Endothelial cell (in vitro differentiated cells): ENCODE measurements around the gene VAC14. TPM values are rescaled to one million over a fixed set of nuclear protein-coding genes. Genes with fewer than 3 reads are reported as not detected.

Source experiments
- DNase-seq: peaks from one replicate; pipeline ENCODE4 v3.0.0; 2021; ENCODE audit warnings: low spot score
- H3K27ac Mint-ChIP-seq: one replicate; pipeline ENCODE4 v1.8.0; 2021; ENCODE audit warnings: mixed read lengths, inconsistent platforms; ENCODE audit not compliant: unreplicated experiment
- H3K27me3 Mint-ChIP-seq: one replicate; pipeline ENCODE4 v1.8.0; 2021; ENCODE audit warnings: mild to moderate bottlenecking, moderate library complexity, mixed read lengths, inconsistent platforms; ENCODE audit not compliant: unreplicated experiment
- H3K36me3 Mint-ChIP-seq: one replicate; pipeline ENCODE4 v1.8.0; 2021; ENCODE audit warnings: mild to moderate bottlenecking, low read depth, mixed read lengths, inconsistent platforms; ENCODE audit not compliant: unreplicated experiment
- H3K4me1 Mint-ChIP-seq: one replicate; pipeline ENCODE4 v1.8.0; 2021; ENCODE audit warnings: mild to moderate bottlenecking, mixed read lengths, inconsistent platforms; ENCODE audit not compliant: unreplicated experiment
- H3K4me3 Mint-ChIP-seq: one replicate; pipeline ENCODE4 v1.8.0; 2021; ENCODE audit warnings: mild to moderate bottlenecking, mixed read lengths, inconsistent platforms; ENCODE audit not compliant: unreplicated experiment
- H3K9me3 Mint-ChIP-seq: one replicate; pipeline ENCODE4 v1.8.0; 2021; ENCODE audit warnings: mixed read lengths, inconsistent platforms; ENCODE audit not compliant: unreplicated experiment
- total RNA-seq: library from RNA; stranded (reverse); fragmentation: NEBNext Ultra II Directional; extraction: Animal tissue kit (Norgen Biotek cat#: 25700); gene quantifications from one replicate; pipeline ENCODE4 v1.2.1, GENCODE V29; 2021; ENCODE audit not compliant: unreplicated experiment
- TF ChIP-seq, protein P1 (sequence below): fragments of 200-600 bp; sonication (generic); IDR thresholded peaks from one replicate; pipeline ENCODE4 v1.5.0; 2021; ENCODE audit warnings: antibody characterized with exemption; ENCODE audit not compliant: unreplicated experiment

VAC14 gene
- total RNA-seq, 1 donor from 2014 or later = 35.6 TPM

DNA sequence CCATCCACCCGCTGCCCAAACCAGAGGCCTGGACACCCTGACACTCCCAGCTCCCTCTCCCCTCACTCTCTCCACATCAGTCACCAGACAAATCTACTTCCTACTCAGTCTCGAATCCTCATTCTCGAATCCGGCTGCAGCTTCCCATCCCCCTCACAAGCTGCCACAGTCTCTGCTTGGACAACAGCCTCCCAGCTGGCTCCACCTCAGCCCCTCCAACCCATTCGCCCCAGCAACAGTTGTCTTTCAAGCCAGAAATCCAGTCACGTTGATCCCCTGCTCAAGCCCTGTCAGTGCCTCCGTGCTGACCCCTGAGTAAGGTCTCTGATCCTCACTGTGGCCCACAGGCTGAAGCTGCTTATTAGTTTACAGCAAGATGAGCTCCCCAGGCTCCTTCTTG lies 70.9 kb downstream of the VAC14 start:
- no peak for DNase-seq
- Mint-ChIP-seq H3K4me1 (peaks cover 25% of the 10 kb centered on the region), H3K36me3 (peaks cover 27% of the 10 kb centered on the region), H3K9me3 (no peaks in the 10 kb centered on the region), H3K4me3 (no peak overlapping the region), H3K27ac (peak overlapping the region; percentile 53), H3K27me3 (peaks cover 9% of the 10 kb centered on the region)
- TF ChIP-seq, protein P1, sequence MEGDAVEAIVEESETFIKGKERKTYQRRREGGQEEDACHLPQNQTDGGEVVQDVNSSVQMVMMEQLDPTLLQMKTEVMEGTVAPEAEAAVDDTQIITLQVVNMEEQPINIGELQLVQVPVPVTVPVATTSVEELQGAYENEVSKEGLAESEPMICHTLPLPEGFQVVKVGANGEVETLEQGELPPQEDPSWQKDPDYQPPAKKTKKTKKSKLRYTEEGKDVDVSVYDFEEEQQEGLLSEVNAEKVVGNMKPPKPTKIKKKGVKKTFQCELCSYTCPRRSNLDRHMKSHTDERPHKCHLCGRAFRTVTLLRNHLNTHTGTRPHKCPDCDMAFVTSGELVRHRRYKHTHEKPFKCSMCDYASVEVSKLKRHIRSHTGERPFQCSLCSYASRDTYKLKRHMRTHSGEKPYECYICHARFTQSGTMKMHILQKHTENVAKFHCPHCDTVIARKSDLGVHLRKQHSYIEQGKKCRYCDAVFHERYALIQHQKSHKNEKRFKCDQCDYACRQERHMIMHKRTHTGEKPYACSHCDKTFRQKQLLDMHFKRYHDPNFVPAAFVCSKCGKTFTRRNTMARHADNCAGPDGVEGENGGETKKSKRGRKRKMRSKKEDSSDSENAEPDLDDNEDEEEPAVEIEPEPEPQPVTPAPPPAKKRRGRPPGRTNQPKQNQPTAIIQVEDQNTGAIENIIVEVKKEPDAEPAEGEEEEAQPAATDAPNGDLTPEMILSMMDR = no peak

- peak overlapping the region; percentile 48 for H3K4me3 Mint-ChIP-seq
- H3K9me3 Mint-ChIP-seq = no peaks in the 10 kb centered on the region
- no peak for DNase-seq
- H3K27ac Mint-ChIP-seq = no peak overlapping the region
- peaks cover 24% of the 10 kb centered on the region for H3K4me1 Mint-ChIP-seq
- H3K27me3 Mint-ChIP-seq = peaks cover 9% of the 10 kb centered on the region
- TF ChIP-seq, protein P1 = no peak
- H3K36me3 Mint-ChIP-seq = peaks cover 27% of the 10 kb centered on the region
These were observed 71.7 kb downstream of the VAC14 start for GRCh38 chr16:70729292-70729691.

- no peak for DNase-seq
- TF ChIP-seq, protein P1 = no peak
- Mint-ChIP-seq H3K27me3 (peaks cover 9% of the 10 kb centered on the region), H3K27ac (no peak overlapping the region), H3K36me3 (peaks cover 22% of the 10 kb centered on the region), H3K4me3 (no peak overlapping the region), H3K4me1 (peaks cover 24% of the 10 kb centered on the region), H3K9me3 (no peaks in the 10 kb centered on the region)
These were observed 72.8 kb downstream of the VAC14 start for GRCh38 chr16:70728150-70728549.

- H3K27me3 Mint-ChIP-seq = peaks cover 9% of the 10 kb centered on the region
- no peaks in the 10 kb centered on the region for H3K9me3 Mint-ChIP-seq
- H3K36me3 Mint-ChIP-seq = peaks cover 24% of the 10 kb centered on the region
- no peak overlapping the region for H3K27ac Mint-ChIP-seq
- no peak overlapping the region for H3K4me3 Mint-ChIP-seq
- H3K4me1 Mint-ChIP-seq = peaks cover 24% of the 10 kb centered on the region
- no peak for DNase-seq
- TF ChIP-seq, protein P1 = no peak
These were observed 74.0 kb downstream of the VAC14 start for GRCh38 chr16:70726892-70727361.

DNA sequence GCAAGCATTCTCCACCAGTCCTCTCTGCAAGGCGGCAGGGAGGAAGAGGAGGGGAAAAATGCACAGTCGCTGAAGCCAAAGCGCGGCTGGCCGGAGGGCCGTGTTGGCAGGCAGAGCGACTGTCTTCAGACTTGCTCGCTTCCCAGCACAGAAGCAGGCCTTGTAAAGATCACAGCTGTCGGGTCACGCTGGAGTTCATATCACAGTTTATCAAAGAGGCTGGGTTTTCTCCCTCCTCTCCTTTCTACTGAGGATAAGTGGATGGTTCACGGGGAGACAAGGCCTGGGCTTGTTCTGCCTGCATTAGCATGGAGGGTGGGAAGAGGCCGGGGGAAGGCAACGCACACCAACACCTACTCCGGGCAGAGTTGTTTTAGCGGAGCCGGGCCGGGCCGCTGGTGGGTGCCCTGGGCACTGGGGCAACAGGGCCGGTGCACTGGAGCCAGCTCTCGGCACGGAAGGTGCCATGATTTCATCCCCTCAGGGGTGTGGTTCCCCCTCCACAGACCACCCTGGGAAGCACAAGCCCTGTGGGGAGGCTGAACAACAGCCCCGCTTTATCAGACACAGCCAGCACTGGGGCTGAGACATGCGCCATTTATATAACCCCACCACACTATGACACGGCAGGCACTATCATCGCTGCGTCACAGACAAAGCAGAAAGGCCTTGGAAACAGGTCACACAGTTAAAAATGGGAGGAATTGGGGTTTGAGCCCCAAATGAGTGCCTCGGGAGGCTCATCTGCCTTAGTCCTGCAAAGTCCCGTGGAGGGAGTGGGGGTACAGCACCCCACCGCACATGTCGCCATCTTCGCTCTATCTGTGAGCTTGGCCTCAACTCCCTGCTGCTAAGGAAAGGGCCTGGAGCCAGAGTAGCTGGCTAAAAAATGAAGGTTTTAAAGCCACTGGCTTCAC lies 74.8 kb downstream of the VAC14 start:
- Mint-ChIP-seq H3K36me3 (peaks cover 28% of the 10 kb centered on the region), H3K4me1 (peaks cover 26% of the 10 kb centered on the region), H3K27me3 (peaks cover 9% of the 10 kb centered on the region), H3K4me3 (no peak overlapping the region), H3K9me3 (no peaks in the 10 kb centered on the region), H3K27ac (no peak overlapping the region)
- no peak for DNase-seq
- TF ChIP-seq, protein P1 = no peak
